Stimulated activated CD8-positive, alpha-beta memory T cell treated with anti-CD3 and anti-CD28 coated beads, Interleukin-4, amount 100 ng/mL, for 48 hours (primary cell): ENCODE measurements around the gene TCF23.
"Not testable (repeated sequence)": the region's sequence is repeated elsewhere in the genome, so short reads cannot be mapped to it uniquely, and the experiment has no call there.

Source experiments
- DNase-seq: peaks from one replicate; pipeline ENCODE4 v3.0.0-alpha.2; 2020

The TCF23 gene

GRCh38 chr2:27155069-27155520, 6.3 kb downstream of the TCF23 start:
- DNase-seq: no peak

GRCh38 chr2:27158468-27158867, 9.7 kb downstream of the TCF23 start:
- DNase-seq: no peak

DNA sequence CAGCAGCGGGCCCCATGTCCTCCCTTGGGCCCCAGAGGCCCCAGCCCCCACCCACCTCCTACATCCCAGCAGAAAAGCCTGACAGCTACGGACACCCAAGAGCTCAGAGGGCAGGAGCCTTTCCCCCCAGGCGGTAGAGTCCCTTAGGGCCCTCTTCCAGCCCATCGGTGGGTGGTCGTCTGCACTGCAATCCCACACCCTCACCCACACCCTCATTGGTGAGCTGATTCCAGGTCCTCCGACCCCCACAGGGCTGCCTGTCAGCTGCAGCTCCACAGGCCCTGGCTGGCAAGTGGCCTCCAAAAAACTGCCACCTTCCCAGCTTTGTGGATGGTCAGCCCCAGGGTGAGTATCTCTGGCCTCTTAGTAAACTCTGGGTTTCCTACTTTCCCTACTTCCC, 10.5 kb downstream of the TCF23 start:
- no peak for DNase-seq

- DNase-seq: no peak
These were observed 11.4 kb downstream of the TCF23 start for GRCh38 chr2:27160191-27160590.

- DNase-seq: no peak
These were observed 13.6 kb downstream of the TCF23 start for GRCh38 chr2:27162151-27163121.

DNA sequence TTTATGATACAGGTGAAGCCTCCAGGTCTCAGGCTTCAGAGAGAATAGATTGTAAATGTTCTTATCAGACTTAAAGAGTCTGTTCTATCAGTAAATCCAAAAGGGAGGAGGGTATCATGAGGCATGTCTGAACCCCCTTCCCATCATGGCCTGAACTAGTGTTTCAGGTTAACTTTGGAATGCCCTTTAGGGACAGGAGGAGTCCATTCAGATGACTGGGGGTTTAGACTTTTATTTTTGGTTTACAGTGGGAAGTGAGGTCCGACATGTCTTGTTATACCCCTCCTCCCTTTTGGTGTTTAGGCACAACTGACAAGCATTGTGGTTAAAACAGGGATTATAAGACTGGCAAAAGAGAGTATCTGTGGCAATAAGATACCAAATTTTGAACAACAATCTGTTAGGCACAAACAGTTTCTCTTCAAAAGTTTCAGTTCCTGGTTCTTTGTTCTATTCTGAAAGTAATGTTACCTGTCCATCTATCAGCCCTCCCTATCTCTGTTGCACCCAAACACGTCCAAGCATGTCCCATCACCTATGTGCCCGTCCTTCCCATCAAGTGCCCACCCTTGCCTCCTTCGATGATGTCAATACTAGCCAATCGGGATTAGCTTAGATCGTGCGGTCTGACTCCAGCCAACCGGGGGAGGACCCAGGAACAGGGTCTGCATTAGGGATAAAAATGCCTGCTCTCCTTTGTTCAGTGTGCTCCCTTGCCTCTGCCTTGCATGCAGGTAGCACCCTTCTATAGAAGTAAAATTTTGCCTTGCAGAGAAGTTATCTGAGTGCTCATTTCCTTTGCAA, 16.4 kb downstream of the TCF23 start:
- DNase-seq: no peak

- no peak for DNase-seq
These were observed 22.0 kb downstream of the TCF23 start for GRCh38 chr2:27170581-27171337.

- DNase-seq: no peak
These were observed 22.6 kb downstream of the TCF23 start for GRCh38 chr2:27171351-27171848.

GRCh38 chr2:27174638-27175037, 25.8 kb downstream of the TCF23 start:
- no peak for DNase-seq

GRCh38 chr2:27175330-27175729, 26.5 kb downstream of the TCF23 start:
- no peak for DNase-seq

GRCh38 chr2:27175781-27176180, 27.0 kb downstream of the TCF23 start:
- not testable (repeated sequence) for DNase-seq

GRCh38 chr2:27177441-27178351, 28.9 kb downstream of the TCF23 start:
- no peak for DNase-seq

GRCh38 chr2:27178469-27178868, 29.7 kb downstream of the TCF23 start:
- DNase-seq: no peak

- no peak for DNase-seq
These were observed 30.7 kb downstream of the TCF23 start for GRCh38 chr2:27179344-27180000.

GRCh38 chr2:27182346-27182745, 33.5 kb downstream of the TCF23 start:
- no peak for DNase-seq

GRCh38 chr2:27184115-27184514, 35.3 kb downstream of the TCF23 start:
- no peak for DNase-seq

DNA sequence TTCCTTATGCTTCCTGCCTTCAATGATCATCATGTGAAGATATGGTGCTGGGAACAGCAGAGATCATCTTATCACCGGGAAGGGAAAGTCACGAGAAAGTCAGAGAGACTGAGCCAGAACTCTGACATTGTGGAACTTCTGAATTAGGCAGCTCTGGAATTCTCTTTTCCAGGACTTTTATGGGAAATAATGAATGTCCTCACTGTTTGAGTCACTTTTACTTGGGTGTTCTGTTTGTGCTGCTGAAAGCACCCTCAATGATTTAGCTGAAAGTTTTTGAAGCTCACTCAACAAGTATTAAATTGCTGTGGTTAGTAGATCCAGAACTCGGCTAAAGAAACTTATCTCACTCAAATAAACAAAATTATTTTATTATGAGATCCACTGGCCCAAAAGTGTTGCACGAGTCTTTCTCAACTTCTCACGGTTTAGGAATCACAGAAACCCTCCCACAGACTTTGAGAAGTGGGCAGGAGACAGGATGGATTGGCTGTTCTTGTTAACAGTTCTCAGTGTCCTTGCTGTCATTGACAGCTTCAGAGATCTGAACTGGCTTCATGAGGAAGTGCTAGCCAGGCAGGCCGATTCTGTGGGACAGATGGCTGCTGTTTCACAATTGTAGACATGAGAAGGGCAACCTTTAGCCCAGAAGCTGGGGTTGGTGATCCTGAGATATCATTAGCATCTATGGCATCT, 36.7 kb downstream of the TCF23 start:
- DNase-seq: no peak

GRCh38 chr2:27186613-27187345, 38.0 kb downstream of the TCF23 start:
- no peak for DNase-seq

- DNase-seq: no peak
These were observed 41.2 kb downstream of the TCF23 start for GRCh38 chr2:27189989-27190388.
